RKO (cell line): ENCODE measurements around the gene TCF23.
"Not testable (repeated sequence)": the region's sequence is repeated elsewhere in the genome, so short reads cannot be mapped to it uniquely, and the experiment has no call there.

Experiments used
- DNase-seq: peaks from one replicate; pipeline ENCODE4 v3.0.0-alpha.2; 2016; ENCODE audit warnings: low spot score

Gene TCF23

GRCh38 chr2:27189989-27190388 lies 41.2 kb downstream of the TCF23 start:
- no peak for DNase-seq

- DNase-seq, result peak; percentile 82
Observed at GRCh38 chr2:27191070-27191829, 42.4 kb downstream of the TCF23 start.

DNA sequence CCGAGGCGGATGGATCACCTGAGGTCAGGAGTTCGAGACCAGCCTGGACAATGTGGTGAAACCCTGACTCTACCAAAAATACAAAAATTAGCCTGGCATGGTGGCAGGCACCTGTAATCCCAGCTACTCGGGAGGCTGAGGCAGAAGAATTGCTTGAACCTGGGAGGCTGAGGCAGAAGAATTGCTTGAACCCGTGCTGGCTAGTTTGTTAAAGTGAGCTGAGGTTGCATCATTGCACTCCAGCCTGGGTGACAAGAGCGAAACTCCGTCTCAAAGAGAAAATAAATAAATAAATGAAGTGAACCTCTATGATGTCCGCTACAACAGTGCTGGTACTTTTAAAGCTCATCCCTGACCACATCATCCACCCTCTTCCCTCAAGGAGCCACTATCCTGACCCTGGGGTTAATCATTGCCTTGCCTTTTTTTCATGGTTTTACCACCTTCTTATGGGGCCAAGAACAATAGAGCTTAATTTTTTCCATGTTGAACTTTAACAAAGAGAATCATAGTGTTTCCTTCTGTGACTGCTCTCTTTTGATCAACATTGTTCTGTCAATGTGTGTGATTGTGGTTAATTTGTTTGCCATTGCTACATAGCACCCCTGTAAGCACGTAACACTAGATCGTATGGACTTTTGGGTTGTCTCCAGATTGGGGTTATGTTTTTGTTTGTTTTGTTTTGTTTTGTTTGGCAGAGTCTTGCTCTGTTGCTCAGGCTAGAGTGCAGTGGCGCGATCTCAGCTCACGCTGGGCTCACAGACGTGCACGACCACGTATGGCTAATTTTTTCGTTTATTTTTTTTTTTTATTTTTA lies 45.9 kb downstream of the TCF23 start:
- DNase-seq, result no peak

GRCh38 chr2:27195799-27196198 lies 47.0 kb downstream of the TCF23 start:
- not testable (repeated sequence) for DNase-seq

DNA sequence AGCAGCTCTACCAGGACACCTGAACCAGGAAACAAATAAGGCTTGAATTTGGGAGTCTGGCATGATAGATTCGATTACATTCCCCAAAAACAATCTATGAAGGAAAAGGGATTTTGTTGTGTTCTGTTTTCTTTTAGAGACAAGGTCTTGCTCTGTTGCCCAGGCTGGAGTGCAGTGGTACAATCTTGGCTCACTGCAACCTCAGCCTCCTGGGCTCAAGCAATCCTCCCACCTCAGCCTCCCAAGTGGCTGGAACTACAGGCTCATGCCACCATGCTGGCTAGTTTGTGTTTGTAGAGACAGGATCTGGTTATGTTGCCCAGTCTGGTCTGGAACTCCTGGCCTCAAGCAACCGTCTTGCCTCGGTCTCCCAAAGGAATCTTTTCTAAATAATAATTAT lies 49.3 kb downstream of the TCF23 start:
- DNase-seq, result not testable (repeated sequence)

DNA sequence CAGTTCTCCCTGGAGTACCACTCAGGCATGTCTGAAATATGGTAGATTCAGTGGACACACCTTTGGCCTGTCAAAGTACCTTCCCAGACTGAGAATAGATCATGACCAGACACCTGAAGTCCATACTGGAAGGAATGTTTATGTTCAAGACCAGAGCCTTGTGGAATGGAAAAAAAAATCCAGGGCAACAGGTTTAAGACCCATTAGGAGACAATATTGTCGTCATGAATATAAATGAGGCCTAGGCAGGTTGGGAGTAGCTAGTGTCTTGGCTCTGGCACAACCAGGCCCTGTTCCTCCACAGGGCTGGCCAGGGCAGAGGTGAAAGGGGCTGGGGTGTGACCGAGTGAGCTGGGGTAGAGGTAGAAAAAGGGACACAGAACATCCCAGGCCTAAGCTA lies 49.8 kb downstream of the TCF23 start:
- DNase-seq, result no peak

DNA sequence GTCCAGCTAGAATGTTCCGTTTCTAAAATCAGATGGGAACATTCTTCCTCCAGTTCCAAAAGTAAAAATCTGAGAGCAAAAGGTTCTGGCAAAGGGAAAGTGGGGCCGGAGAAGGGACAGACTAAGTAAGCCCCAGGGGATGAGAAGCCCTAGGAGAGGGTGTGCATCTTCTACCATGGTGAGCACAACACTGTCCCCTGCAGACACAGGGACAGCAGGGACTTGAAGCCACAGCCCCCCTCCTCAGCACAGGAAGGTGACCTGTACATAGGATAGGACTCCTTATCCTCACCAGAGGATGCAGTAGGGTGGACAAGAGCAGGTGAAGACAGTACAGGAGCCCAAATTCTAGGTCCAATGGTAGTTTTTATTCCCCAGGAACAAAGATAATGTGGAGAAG lies 50.4 kb downstream of the TCF23 start:
- DNase-seq, result no peak

DNA sequence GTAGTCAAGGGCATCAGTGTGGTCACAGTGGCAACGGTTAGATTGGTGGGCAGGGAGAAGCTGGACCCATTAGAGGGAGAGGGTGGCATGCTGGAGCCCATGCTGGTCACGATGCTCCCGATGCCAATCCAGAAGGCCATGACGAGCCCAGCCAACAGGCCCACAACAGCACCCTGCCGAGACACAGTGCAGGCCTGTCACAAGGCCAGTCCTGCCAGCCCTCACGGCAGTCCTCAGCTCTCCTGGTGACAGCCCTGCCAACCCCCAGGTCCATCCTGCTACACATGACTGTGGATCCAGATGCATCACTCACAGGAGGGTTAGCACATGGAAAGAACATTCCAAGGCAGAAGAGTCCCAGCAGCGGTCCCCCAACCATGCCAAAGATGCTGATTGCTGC lies 52.9 kb downstream of the TCF23 start:
- DNase-seq, result no peak

DNA sequence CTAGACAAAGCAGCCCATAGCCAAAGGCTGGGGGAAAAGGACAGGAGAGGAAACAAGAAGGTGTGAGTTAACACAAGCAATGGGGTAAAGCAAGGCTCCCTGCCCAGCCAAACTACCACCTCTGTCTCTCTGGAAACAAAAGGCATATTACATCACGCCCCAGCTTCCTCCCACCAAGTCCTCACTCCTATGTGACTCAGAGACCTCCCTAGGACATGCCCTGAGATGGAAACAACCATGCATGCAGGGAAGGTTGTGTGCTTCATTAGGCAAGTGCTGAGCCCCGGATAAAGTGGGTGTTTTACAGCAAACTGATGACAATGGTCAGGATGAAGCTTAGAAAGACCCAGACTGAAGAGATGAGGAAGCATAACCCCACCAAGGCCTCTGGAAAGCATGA lies 54.0 kb downstream of the TCF23 start:
- no peak for DNase-seq

GRCh38 chr2:27203741-27204140 lies 54.9 kb downstream of the TCF23 start:
- no peak for DNase-seq

- no peak for DNase-seq
Observed at GRCh38 chr2:27204566-27204965, 55.8 kb downstream of the TCF23 start.

GRCh38 chr2:27205206-27205605 lies 56.4 kb downstream of the TCF23 start:
- no peak for DNase-seq

DNA sequence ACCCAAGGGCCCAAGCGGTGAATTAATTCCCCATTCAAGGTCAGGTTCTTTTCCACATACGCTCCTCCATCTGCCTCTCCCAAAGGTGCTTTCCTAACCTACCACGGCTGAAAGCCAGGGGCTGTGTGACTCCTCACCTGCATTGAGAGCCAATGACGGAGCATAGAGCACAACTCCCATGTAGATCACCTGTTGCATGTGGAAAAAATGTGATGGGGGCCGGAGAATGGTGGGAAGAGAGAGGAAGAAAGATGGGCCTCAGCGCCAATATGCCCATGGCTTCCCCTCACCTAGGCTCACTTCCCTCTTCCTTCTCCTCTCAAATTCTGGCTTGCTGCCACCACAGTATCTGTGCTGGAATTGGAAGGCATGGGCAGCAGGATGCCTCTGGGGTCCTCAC lies 57.5 kb downstream of the TCF23 start:
- DNase-seq, result no peak
